Esophagus muscularis mucosa (tissue), 4 donors: ENCODE results near the gene MED29. TPM values are rescaled to one million over a fixed set of nuclear protein-coding genes. Genes with fewer than 3 reads are reported as not detected.

ENCODE experiments used
- DNase-seq: peaks from one replicate; pipeline ENCODE4 v3.0.0-alpha.2; 2017; ENCODE audit errors: extremely low spot score
- H3K27ac ChIP-seq, 4 donors: fragments of 200-600 bp; sonication (generic); replicated peaks in 1 of 4; 1 replicate in 3 of 4; 2 replicates in 1 of 4; pipeline ENCODE4 v1.5.1; 2016 to 2019; ENCODE audit warnings: mild to moderate bottlenecking in 1 of 4
- H3K27me3 ChIP-seq, 4 donors: fragments of 200-600 bp; sonication (generic); one replicate each; pipeline versions ENCODE4 v1.5.1 to v1.6.0; 2016 to 2019
- H3K36me3 ChIP-seq, 4 donors: fragments of 200-600 bp; sonication (generic); one replicate each; pipeline ENCODE4 v1.5.1; 2016 to 2019
- H3K4me1 ChIP-seq, 4 donors: fragments of 200-600 bp; sonication (generic); one replicate each; pipeline ENCODE4 v1.5.1; 2016 to 2019
- H3K4me3 ChIP-seq, 4 donors: fragments of 200-600 bp; sonication (generic); 1 replicate in 2 of 4; 2 replicates in 2 of 4; pipeline ENCODE4 v1.5.1; 2016 to 2019; ENCODE audit warnings: mild to moderate bottlenecking in 4 of 4, moderate library complexity in 1 of 4
- H3K9me3 ChIP-seq, 4 donors: fragments of 200-600 bp; sonication (generic); 1 replicate in 3 of 4; 2 replicates in 1 of 4; pipeline ENCODE4 v1.5.1; 2016 to 2019
- EP300 ChIP-seq: sonication (generic); formaldehyde crosslinking; IDR thresholded peaks from one replicate; pipeline ENCODE4 v1.6.1; 2017; ENCODE audit warnings: antibody characterized with exemption
- POLR2A ChIP-seq: fragments of 450-650 bp; IDR thresholded peaks from one replicate; pipeline ENCODE4 v1.6.1; 2017; ENCODE audit warnings: antibody characterized with exemption, moderate library complexity, mild to moderate bottlenecking, low read depth
- POLR2AphosphoS5 ChIP-seq, 2 donors: sonication (generic); formaldehyde crosslinking; IDR thresholded peaks; one replicate each; pipeline ENCODE4 v1.6.1; 2017; ENCODE audit warnings: antibody characterized with exemption in 2 of 2
- WGBS: methylation state at CpG from one replicate; pipeline ENCODE4 v1.1.5; 2018; 5-methylcytosine and 5-hydroxymethylcytosine counted together
- intact Hi-C: fragments of 100-400 bp; cut with DNase I; formaldehyde crosslinking; loops from one replicate; pipeline ENCODE4 v1.15.1; 2023
- total RNA-seq, 4 donors: library from RNA; depleted of rRNA; stranded (reverse); fragments of >200 nt; gene quantifications; one replicate each; pipeline versions ENCODE4 v1.1.0 to v1.2.1, GENCODE V29; 2016
- TF ChIP-seq, protein P1 (sequence below), 3 experiments: fragments of 200-600 bp in 2 of 3; fragments of 450-650 bp in 1 of 3; sonication (generic) in 2 of 3; IDR thresholded peaks; one replicate each; pipeline ENCODE4 v1.5.1; 2017 to 2019; ENCODE audit warnings: antibody characterized with exemption in 3 of 3, mild to moderate bottlenecking in 2 of 3, moderate library complexity in 1 of 3

MED29 gene
- total RNA-seq, 4 donors from 2014 or later, result 24.9 to 58.0 (median 38.3) TPM

DNA sequence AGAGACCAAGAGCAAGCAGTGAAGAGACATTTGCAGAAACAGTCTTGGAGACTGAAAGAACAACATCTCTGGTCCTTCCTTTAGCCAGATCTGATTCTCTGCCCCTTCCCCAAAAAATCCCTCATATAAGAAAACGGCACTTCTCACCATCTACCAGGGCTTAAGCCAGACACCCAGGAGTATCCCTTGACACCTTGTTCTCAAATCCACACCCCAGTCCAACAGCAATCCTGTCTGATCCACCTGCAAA, 19.6 kb downstream of the MED29 start:
- 17% methylated on average over 1 of the region's 1 CpG for WGBS
- intact Hi-C loops, result no loop called here
- Histone ChIP-seq H3K27me3 (no peaks in the 10 kb centered on the region), H3K36me3 (peaks cover 13 to 26% (median 24%) of the 10 kb centered on the region in 4 donors), H3K4me3 (peak overlapping the region; percentile 63 to 93 (median 80)), H3K4me1 (peaks cover 32 to 53% (median 48%) of the 10 kb centered on the region in 4 donors), H3K9me3 (no peaks in the 10 kb centered on the region), H3K27ac (peak overlapping the region; percentile 99 to 100 (median 100))
- no peak for DNase-seq
- TF ChIP-seq POLR2AphosphoS5 (IDR thresholded peaks at IDR 0.05) (no peak), POLR2A (no peak), EP300 (no peak)
- TF ChIP-seq, protein P1, sequence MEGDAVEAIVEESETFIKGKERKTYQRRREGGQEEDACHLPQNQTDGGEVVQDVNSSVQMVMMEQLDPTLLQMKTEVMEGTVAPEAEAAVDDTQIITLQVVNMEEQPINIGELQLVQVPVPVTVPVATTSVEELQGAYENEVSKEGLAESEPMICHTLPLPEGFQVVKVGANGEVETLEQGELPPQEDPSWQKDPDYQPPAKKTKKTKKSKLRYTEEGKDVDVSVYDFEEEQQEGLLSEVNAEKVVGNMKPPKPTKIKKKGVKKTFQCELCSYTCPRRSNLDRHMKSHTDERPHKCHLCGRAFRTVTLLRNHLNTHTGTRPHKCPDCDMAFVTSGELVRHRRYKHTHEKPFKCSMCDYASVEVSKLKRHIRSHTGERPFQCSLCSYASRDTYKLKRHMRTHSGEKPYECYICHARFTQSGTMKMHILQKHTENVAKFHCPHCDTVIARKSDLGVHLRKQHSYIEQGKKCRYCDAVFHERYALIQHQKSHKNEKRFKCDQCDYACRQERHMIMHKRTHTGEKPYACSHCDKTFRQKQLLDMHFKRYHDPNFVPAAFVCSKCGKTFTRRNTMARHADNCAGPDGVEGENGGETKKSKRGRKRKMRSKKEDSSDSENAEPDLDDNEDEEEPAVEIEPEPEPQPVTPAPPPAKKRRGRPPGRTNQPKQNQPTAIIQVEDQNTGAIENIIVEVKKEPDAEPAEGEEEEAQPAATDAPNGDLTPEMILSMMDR (IDR thresholded peaks at IDR 0.05), result no peak

- Histone ChIP-seq H3K9me3 (no peaks in the 10 kb centered on the region), H3K27ac (peak overlapping the region; percentile 99 to 100 (median 100)), H3K4me1 (peaks cover 29 to 53% (median 48%) of the 10 kb centered on the region in 4 donors), H3K4me3 (peak overlapping the region; percentile 63 to 93 (median 80)), H3K27me3 (no peaks in the 10 kb centered on the region), H3K36me3 (peaks cover 13 to 31% (median 29%) of the 10 kb centered on the region in 4 donors)
- 10% methylated on average over 9 of the region's 9 CpGs for WGBS
- intact Hi-C loops, result no loop called here
- TF ChIP-seq POLR2A, result peak; percentile 66
- peak; percentile 52 for TF ChIP-seq EP300
- TF ChIP-seq, protein P1 (IDR thresholded peaks at IDR 0.05), result no peak
- TF ChIP-seq POLR2AphosphoS5 (IDR thresholded peaks at IDR 0.05), result peak in 1 of 2 donors; percentile 77
- DNase-seq, result no peak
Measured at GRCh38 chr19:39411081-39411831, 20.1 kb downstream of the MED29 start.

GRCh38 chr19:39411832-39412099, 20.6 kb downstream of the MED29 start:
- H3K36me3 ChIP-seq, result peaks cover 13 to 36% (median 34%) of the 10 kb centered on the region in 4 donors
- intact Hi-C loops, result loop anchor here (1.0 to 2.0 kb wide), 2 partner anchors 13 to 33 kb away; partner anchors contain the start of gene SUPT5H
- H3K27me3 ChIP-seq, result no peaks in the 10 kb centered on the region
- DNase-seq, result peak; percentile 98
- 0% methylated on average over 7 of the region's 7 CpGs for WGBS
- peaks cover 32 to 57% (median 53%) of the 10 kb centered on the region in 4 donors for H3K4me1 ChIP-seq
- no peak for TF ChIP-seq POLR2A
- TF ChIP-seq, protein P1 (IDR thresholded peaks at IDR 0.05), result peak; percentile 90 to 99 (median 95)
- H3K27ac ChIP-seq, result peak overlapping the region; percentile 99 to 100 (median 100)
- no peaks in the 10 kb centered on the region for H3K9me3 ChIP-seq
- H3K4me3 ChIP-seq, result peak overlapping the region; percentile 63 to 93 (median 80)

- intact Hi-C loops, result loop anchor here (1.0 to 2.0 kb wide), 2 partner anchors 14 to 33 kb away; partner anchors contain the start of gene SUPT5H
- peak within 1 kb of the TSS; percentile 63 to 93 (median 80) for H3K4me3 ChIP-seq
- H3K36me3 ChIP-seq, result peaks cover 15 to 40% (median 35%) of the 10 kb centered on the region in 4 donors
- H3K27ac ChIP-seq, result peak within 1 kb of the TSS; percentile 99 to 100 (median 100)
- H3K27me3 ChIP-seq, result no peaks in the 10 kb centered on the region
- H3K4me1 ChIP-seq, result peaks cover 33 to 62% (median 56%) of the 10 kb centered on the region in 4 donors
- 0% methylated on average over 16 of the region's 60 CpGs for WGBS
- no peaks in the 10 kb centered on the region for H3K9me3 ChIP-seq
- TF ChIP-seq POLR2AphosphoS5 (IDR thresholded peaks at IDR 0.05) (peak in 1 of 2 donors; percentile 95), EP300 (no peak), POLR2A (peak; percentile 97)
- TF ChIP-seq, protein P1 (IDR thresholded peaks at IDR 0.05), result peak; percentile 88 to 93 (median 91)
- peak; percentile 100 for DNase-seq
Measured at GRCh38 chr19:39412100-39412866, 21.1 kb downstream of the MED29 start, which contains the start of gene PLEKHG2. PLEKHG2 (plus strand) TSS chr19:39412669; CDS start chr19:39414087, 1,418 bp downstream.
